Measurements from ENCODE around the gene USO1. TPM values are rescaled to one million over a fixed set of nuclear protein-coding genes. Genes with fewer than 3 reads are reported as not detected.

Gene USO1
- total and polyA plus RNA-seq, 10 donors, result 16.4 to 64.8 (median 45.1) TPM

DNA sequence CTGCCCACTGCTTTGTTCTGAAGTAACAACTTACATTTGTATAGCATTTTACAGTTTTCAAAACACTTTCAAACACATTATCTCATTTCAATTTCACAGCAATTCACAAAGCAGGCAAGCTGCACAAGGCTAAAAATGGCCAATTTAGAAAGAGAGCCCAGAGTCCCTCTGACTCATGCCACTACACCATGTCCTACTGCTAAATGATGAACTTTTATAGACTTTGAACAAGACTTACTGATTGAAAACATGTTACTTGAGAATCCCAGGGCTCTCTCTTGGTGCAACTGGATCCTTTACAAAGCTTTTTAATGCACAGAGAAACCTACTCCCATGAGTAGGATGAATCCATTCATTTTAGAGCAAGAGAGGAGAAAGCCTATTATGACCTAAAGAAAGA is 45.4 kb upstream of the USO1 start:
- Histone ChIP-seq H3K27ac (no peak overlapping the region), H3K27me3 (replicated peaks in 1 of 7) (no peaks in the 10 kb centered on the region), H3K9me3 (no peaks in the 10 kb centered on the region), H3K4me3 (no peak overlapping the region), H3K4me1 (peaks cover 3 to 5% (median 4%) of the 10 kb centered on the region in 6 donors), H3K36me3 (no peaks in the 10 kb centered on the region)
- intact Hi-C loops (cut with DNase I; ENCODE audit: low total_unique reads), result no loop called here
- TF ChIP-seq, protein P1, sequence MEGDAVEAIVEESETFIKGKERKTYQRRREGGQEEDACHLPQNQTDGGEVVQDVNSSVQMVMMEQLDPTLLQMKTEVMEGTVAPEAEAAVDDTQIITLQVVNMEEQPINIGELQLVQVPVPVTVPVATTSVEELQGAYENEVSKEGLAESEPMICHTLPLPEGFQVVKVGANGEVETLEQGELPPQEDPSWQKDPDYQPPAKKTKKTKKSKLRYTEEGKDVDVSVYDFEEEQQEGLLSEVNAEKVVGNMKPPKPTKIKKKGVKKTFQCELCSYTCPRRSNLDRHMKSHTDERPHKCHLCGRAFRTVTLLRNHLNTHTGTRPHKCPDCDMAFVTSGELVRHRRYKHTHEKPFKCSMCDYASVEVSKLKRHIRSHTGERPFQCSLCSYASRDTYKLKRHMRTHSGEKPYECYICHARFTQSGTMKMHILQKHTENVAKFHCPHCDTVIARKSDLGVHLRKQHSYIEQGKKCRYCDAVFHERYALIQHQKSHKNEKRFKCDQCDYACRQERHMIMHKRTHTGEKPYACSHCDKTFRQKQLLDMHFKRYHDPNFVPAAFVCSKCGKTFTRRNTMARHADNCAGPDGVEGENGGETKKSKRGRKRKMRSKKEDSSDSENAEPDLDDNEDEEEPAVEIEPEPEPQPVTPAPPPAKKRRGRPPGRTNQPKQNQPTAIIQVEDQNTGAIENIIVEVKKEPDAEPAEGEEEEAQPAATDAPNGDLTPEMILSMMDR (IDR thresholded peaks at IDR 0.05 in 8 of 11, conservative IDR thresholded peaks at IDR 0.05 in 3 of 11), result no peak
- TF ChIP-seq POLR2AphosphoS5 (IDR thresholded peaks at IDR 0.05), result no peak
- TF ChIP-seq POLR2A (IDR thresholded peaks at IDR 0.05), result no peak
- no peak for DNase-seq

DNA sequence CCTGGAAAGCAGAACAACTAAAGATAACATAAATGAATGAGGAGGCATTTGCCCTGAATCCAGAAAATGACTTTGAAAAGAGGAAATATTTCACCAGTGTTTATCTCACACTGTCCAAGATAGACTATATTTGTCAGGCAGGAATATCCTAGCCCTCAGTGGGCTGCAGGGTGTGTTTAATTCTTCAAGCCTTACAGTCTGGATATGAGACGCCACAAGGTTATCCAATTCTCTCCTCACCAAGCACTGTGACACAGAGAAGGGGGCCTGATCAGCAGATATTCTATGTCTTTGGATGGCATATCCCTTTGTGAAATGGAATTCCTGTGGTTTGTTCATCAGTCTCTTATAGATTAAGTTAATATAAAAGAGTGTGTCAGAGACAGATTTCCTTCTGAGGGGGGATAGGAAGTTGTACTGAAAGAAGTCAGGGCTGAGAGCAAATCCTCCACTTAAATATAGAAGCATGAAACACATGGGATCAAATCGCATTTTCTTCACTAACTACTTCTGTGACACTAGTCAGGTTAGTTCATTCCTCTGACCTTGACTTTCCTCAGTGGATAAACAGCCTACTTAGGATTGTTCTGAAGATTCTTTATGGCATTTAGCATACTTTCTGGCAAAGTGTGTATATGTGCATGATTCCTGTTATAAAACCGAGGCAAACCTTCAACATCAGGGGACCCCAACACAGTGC is 44.4 kb upstream of the USO1 start:
- H3K9me3 ChIP-seq, result no peaks in the 10 kb centered on the region
- H3K4me3 ChIP-seq, result no peak overlapping the region
- H3K36me3 ChIP-seq, result no peaks in the 10 kb centered on the region
- no peaks in the 10 kb centered on the region for H3K27me3 ChIP-seq (replicated peaks in 1 of 7)
- WGBS, 5 donors, result 85 to 92% (median 91%) methylated on average over 3 of the region's 3 CpGs
- H3K27ac ChIP-seq, result no peak overlapping the region
- no peaks in the 10 kb centered on the region for H3K4me1 ChIP-seq
- DNase-seq, result no peak
- TF ChIP-seq POLR2AphosphoS5 (IDR thresholded peaks at IDR 0.05) (no peak), POLR2A (IDR thresholded peaks at IDR 0.05) (no peak)
- TF ChIP-seq, protein P1 (IDR thresholded peaks at IDR 0.05 in 8 of 11, conservative IDR thresholded peaks at IDR 0.05 in 3 of 11), result no peak
- intact Hi-C loops (cut with DNase I; ENCODE audit: low total_unique reads), result no loop called here

DNA sequence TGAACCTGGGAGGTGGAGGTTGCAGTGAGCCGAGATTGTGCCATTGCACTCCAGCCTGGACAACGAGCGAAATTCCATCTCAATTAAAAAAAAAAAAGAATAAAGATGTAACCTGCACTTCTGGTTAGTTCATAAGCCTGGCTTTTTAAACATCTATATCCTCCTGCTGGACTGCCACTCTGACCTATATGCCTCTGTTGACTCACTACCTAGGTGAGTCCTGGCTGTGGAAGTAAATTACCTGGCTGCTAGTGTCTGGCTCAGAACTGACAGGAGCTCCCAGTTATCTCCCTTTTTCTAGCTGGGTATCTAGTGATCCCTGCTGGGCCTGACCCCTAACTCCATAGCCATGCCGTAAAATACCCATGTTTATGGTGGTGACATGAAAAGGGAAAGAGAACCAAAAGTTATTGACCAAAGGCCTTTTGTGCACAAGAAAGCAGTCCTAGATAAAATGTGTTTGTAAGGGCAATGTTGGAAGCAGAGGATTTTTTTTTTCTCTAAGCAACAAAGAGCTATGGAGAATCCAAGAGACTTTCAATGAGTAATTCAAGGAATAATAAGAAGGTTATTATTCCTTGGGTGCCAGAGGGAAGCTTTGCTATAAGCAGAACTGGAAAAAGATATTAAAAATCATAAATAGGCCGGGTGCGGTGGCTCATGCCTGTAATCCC is 40.8 kb upstream of the USO1 start:
- H3K27ac ChIP-seq, result no peak overlapping the region
- WGBS, 5 donors, result 92 to 98% (median 94%) methylated on average over 6 of the region's 6 CpGs
- TF ChIP-seq POLR2AphosphoS5 (IDR thresholded peaks at IDR 0.05), result no peak
- no peak for TF ChIP-seq POLR2A (IDR thresholded peaks at IDR 0.05)
- TF ChIP-seq, protein P1 (IDR thresholded peaks at IDR 0.05 in 8 of 11, conservative IDR thresholded peaks at IDR 0.05 in 3 of 11), result no peak
- peaks cover 0 to 8% (median 0%) of the 10 kb centered on the region in 8 donors for H3K9me3 ChIP-seq
- no peak overlapping the region for H3K4me3 ChIP-seq
- intact Hi-C loops (cut with DNase I; ENCODE audit: low total_unique reads), result no loop called here
- peaks cover 0 to 4% (median 0%) of the 10 kb centered on the region in 6 donors for H3K4me1 ChIP-seq
- H3K27me3 ChIP-seq (replicated peaks in 1 of 7), result no peaks in the 10 kb centered on the region
- DNase-seq, result no peak
- no peaks in the 10 kb centered on the region for H3K36me3 ChIP-seq

DNA sequence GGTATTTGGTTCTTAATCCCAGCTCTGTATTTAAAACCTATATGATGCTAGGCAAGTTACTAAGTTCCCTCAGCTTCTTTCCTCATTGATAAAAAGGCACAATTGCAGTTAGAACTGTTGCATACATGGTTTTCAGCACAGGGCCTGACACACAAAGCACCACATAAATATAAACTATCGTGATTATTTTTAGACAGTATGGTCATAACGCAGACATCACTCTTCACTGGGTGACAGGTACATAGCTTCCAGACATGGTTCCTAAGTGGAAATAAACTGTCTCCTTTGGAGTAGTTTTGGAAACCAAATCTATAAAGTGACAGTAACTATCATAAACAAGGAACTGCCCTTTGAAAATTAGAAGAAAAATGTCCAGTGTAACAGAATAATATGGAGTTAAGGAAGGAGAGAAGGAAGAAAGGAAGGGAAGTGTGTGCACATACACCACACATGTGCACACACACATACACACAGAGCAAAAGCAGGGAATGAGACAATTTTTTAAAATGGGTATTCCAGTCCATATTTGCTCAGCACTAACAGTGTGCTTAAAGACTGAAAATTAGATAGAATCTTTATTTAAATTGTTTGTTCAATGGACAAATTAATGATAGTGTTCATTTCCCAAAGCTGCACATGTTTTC is 38.7 kb upstream of the USO1 start:
- peaks cover 0 to 8% (median 0%) of the 10 kb centered on the region in 8 donors for H3K9me3 ChIP-seq
- no peak overlapping the region for H3K4me3 ChIP-seq
- 78 to 93% (median 92%) methylated on average over 2 of the region's 2 CpGs for WGBS, 5 donors
- DNase-seq, result no peak
- no peaks in the 10 kb centered on the region for H3K27me3 ChIP-seq (replicated peaks in 1 of 7)
- TF ChIP-seq POLR2AphosphoS5 (IDR thresholded peaks at IDR 0.05) (no peak), POLR2A (IDR thresholded peaks at IDR 0.05) (no peak)
- TF ChIP-seq, protein P1 (IDR thresholded peaks at IDR 0.05 in 8 of 11, conservative IDR thresholded peaks at IDR 0.05 in 3 of 11), result no peak
- H3K36me3 ChIP-seq, result peaks cover 0 to 4% (median 0%) of the 10 kb centered on the region in 6 donors
- peaks cover 0 to 4% (median 0%) of the 10 kb centered on the region in 6 donors for H3K4me1 ChIP-seq
- intact Hi-C loops (cut with DNase I; ENCODE audit: low total_unique reads), result no loop called here
- H3K27ac ChIP-seq, result peak overlapping the region in 1 of 8 donors; percentile 4
